H1 (cell line): ENCODE results near the gene PROSER3. TPM values are rescaled to one million over a fixed set of nuclear protein-coding genes. Genes with fewer than 3 reads are reported as not detected.

Source experiments
- CBX8 ChIP-seq: fragments of 300-800, 300-1000 bp; sonication (generic); IDR thresholded peaks from 2 replicates; pipeline ENCODE4 v1.7.1; 2016; ENCODE audit warnings: low read depth, low read length, borderline replicate concordance
- EZH2 ChIP-seq: fragments of 200-600 bp; sonication (generic); IDR thresholded peaks from 2 replicates; pipeline ENCODE4 v1.7.1; 2012; ENCODE audit warnings: low read depth, mild to moderate bottlenecking, moderate library complexity, low read length, inconsistent platforms; ENCODE audit not compliant: severe bottlenecking
- PHF8 ChIP-seq: fragments of 200-600 bp; sonication (generic); conservative IDR thresholded peaks from 2 replicates; pipeline ENCODE4 v1.7.1; 2012; ENCODE audit warnings: low read depth, mild to moderate bottlenecking, inconsistent platforms, low read length, moderate library complexity
- SIX5 ChIP-seq: IDR thresholded peaks from 2 replicates; pipeline ENCODE4 v1.6.1; 2011; ENCODE audit warnings: mild to moderate bottlenecking, low read depth, low read length
- ZNF274 ChIP-seq: IDR thresholded peaks from 2 replicates; pipeline ENCODE4 v1.7.0; 2012; ENCODE audit warnings: low read length, borderline replicate concordance; ENCODE audit errors: extremely low read depth
- polyA plus RNA-seq, 7 experiments: library from polyadenylated mRNA; depleted of rRNA in 3 of 7; stranded (reverse) in 5 of 7; unstranded in 2 of 7; fragments of >200 nt in 5 of 7; fragments of 200-250 nt in 2 of 7; gene quantifications; 1 replicate in 5 of 7; 2 replicates in 1 of 7; 4 replicates in 1 of 7; pipeline versions ENCODE4 v1.2.1 to v1.2.3, GENCODE V29; 2011 to 2013; ENCODE audit warnings: missing spikeins in 2 of 7, mixed read lengths in 2 of 7
- total RNA-seq: library from RNA; stranded (reverse); fragmentation: NEBNext Ultra II Directional; extraction: Animal tissue kit (Norgen Biotek cat#: 25700); gene quantifications from 2 replicates; pipeline ENCODE4 v1.2.1, GENCODE V29; 2021

Gene PROSER3
- total and polyA plus RNA-seq, 2 of the 8 experiments (the other 6 are each of a cell fraction or from before 2014, with no cell fraction given), result 17.8 to 28.9 TPM

GRCh38 chr19:35724560-35724959 is 33.4 kb upstream of the PROSER3 start (continued):
- no peak for TF ChIP-seq EZH2
- no peak for TF ChIP-seq ZNF274
- no peak for TF ChIP-seq SIX5
- no peak for TF ChIP-seq PHF8
- no peak for TF ChIP-seq CBX8
- TF ChIP-seq, all 59 proteins: peak for 0
